ENCODE results near the gene TMEM81.
A peak's percentile ranks its signal among the peaks of the same experiment; 100 is the strongest.

Gene TMEM81

DNA sequence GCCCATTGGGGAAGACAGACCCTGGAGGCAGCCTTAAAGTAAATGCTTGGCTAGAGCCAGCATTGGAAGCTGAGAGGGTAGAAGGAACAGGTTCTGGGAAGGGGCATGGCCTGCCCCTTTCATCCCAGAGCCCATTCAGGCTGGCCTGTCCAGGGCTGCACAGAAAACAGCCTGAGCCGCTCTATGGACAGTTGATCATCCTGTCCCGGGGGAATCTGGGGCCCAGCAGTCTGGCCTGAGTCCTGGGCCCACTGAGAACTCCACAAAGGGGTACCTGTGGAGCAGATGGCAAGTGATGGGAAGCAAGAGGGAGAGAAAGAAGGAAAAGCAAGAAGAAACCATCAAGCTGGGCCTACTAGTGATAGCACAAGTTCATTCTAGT is 13.2 kb downstream of the TMEM81 start:
- no peaks in the 10 kb centered on the region for H3K36me3 Mint-ChIP-seq (ENCODE audit: low read depth)
- H3K9me3 Mint-ChIP-seq = no peaks in the 10 kb centered on the region
- no peaks in the 10 kb centered on the region for H3K27me3 Mint-ChIP-seq
- DNase-seq = no peak
- H3K4me1 Mint-ChIP-seq (ENCODE audit: low read depth) = no peaks in the 10 kb centered on the region
- no peak overlapping the region for H3K27ac Mint-ChIP-seq
- H3K4me3 Mint-ChIP-seq = no peak overlapping the region

DNA sequence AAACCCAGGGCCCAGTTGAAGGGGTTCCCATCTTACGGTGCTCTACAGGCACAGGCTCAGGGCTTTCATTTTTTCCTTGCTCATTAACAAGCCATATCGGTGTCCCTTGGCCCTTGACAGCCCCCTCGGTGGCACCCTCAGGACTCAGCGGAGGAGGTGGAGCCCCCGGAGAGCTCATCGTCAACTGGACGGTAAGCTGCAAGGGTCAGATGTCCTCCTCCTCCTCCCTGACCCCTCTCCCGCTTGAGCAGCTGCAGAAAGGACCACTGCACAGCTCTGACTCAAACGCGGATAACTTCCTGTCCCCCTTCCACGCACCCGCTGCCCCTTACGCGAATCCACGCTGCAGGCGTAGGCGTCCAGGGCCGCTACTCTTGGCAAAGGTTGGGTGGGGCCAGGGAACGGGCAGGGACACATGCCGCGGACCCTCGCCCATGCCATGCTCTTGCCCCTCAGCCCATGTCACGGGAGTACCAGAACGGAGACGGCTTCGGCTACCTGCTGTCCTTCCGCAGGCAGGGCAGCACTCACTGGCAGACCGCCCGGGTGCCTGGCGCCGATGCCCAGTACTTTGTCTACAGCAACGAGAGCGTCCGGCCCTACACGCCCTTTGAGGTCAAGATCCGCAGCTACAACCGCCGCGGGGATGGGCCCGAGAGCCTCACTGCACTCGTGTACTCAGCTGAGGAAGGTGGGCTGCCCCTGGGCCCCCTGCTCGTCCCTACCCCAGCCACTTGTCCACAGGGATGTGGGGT is 14.7 kb downstream of the TMEM81 start:
- Mint-ChIP-seq H3K9me3 (no peaks in the 10 kb centered on the region), H3K4me3 (no peak overlapping the region), H3K36me3 (ENCODE audit: low read depth) (no peaks in the 10 kb centered on the region), H3K27me3 (no peaks in the 10 kb centered on the region), H3K4me1 (ENCODE audit: low read depth) (no peaks in the 10 kb centered on the region), H3K27ac (no peak overlapping the region)
- DNase-seq = peak; percentile 11

DNA sequence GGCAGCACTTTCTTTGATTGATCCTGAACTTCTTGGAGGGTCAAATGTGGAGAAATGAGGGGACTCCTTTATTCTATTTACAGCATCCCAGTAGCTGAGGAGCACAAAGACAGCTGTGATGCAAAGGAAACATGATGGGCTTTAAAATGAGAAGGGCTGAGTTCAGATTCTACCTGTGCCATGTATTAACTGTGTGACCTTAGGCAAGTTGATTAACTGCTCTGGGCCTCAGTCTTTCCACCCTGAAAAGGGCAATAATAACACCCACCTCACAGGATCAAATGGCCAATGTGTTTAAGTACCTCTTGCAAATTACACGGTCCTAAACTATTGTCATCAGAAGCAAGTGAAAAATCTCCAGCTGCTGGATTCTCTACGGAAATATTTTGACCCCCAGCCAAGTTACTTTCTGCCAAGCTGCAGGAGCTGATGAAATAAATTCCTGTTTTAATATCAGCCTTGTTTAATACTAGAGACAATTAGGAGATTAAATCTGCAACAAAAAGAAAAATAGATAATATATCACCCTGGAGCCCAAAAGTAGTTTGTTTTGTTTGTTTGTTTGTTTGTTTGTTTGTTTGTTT is 15.7 kb downstream of the TMEM81 start:
- DNase-seq = no peak
- no peaks in the 10 kb centered on the region for H3K4me1 Mint-ChIP-seq (ENCODE audit: low read depth)
- no peak overlapping the region for H3K4me3 Mint-ChIP-seq
- H3K36me3 Mint-ChIP-seq (ENCODE audit: low read depth) = no peaks in the 10 kb centered on the region
- H3K9me3 Mint-ChIP-seq = no peaks in the 10 kb centered on the region
- H3K27ac Mint-ChIP-seq = no peak overlapping the region
- no peaks in the 10 kb centered on the region for H3K27me3 Mint-ChIP-seq

DNA sequence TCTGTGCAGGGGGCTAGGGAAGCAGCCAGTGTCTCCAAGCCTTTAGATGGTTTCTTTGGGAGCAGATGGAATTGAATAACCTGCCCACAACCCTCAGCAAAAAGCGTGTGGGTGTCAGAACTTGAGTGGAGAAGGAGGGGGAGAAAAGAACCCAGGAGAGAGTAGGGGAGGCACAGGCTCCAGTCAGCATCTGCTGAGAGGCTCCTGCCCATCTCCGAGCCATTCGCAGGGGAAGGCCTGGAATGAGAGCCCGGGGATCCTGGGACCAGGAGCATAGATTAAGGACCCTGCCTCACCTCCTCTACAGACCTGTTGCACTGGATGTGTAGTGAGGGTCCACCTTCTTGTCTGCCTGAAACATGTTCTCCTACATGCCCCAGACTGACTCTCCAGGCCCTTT is 16.3 kb downstream of the TMEM81 start:
- no peaks in the 10 kb centered on the region for H3K4me1 Mint-ChIP-seq (ENCODE audit: low read depth)
- H3K36me3 Mint-ChIP-seq (ENCODE audit: low read depth) = no peaks in the 10 kb centered on the region
- H3K9me3 Mint-ChIP-seq = no peaks in the 10 kb centered on the region
- no peak overlapping the region for H3K4me3 Mint-ChIP-seq
- no peak overlapping the region for H3K27ac Mint-ChIP-seq
- DNase-seq = no peak
- no peaks in the 10 kb centered on the region for H3K27me3 Mint-ChIP-seq

DNA sequence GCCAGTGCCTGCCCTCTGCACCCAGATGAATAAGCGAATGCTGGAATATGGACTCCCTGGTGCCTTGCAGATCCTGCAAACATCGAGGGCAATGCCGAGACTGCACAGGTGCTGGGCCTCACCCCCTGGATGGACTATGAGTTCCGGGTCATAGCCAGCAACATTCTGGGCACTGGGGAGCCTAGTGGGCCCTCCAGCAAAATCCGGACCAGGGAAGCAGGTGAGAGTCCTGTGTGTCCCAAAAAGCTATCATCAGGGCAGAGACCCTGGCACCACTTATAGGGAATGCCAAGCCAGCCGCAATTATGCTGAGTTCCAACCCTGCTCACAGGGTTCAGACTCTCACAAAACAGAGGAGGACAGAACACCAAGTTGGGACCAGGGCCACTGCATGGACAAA is 17.2 kb downstream of the TMEM81 start:
- Mint-ChIP-seq H3K36me3 (ENCODE audit: low read depth) (no peaks in the 10 kb centered on the region), H3K27me3 (no peaks in the 10 kb centered on the region), H3K27ac (no peak overlapping the region), H3K9me3 (no peaks in the 10 kb centered on the region), H3K4me3 (no peak overlapping the region), H3K4me1 (ENCODE audit: low read depth) (no peaks in the 10 kb centered on the region)
- DNase-seq = no peak

DNA sequence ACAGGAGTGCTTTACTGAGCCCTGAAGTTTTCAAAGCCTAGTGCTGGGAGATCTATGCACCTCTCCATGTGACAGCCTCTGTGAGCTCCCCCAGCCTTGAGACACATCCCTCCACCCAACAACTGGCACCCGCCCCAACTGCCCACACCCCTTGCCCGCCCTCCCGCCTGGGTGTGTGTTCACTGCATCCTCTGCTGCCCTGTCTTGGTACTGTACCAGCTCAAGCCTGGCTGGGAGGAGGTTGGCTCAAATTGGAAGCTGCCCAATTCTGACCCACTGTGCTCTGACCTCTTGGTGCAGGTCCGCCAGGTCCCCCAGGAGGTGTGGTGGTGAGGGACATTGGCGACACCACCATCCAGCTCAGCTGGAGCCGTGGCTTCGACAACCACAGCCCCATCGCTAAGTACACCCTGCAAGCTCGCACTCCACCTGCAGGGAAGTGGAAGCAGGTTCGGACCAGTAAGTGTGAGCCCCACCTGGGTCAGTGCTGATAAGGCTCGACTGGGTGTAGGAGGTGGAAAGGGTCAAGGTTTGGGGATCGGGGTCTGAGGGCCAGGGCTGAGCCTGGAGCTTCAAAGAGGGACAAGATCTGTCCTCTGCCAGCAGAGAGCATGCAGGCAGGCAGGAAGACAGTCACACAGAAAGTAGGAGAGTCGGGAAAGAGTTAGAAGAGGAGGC is 18.0 kb downstream of the TMEM81 start:
- Mint-ChIP-seq H3K4me3 (no peak overlapping the region), H3K27me3 (no peaks in the 10 kb centered on the region), H3K4me1 (ENCODE audit: low read depth) (no peaks in the 10 kb centered on the region), H3K27ac (no peak overlapping the region), H3K9me3 (no peaks in the 10 kb centered on the region), H3K36me3 (ENCODE audit: low read depth) (no peaks in the 10 kb centered on the region)
- DNase-seq = no peak

DNA sequence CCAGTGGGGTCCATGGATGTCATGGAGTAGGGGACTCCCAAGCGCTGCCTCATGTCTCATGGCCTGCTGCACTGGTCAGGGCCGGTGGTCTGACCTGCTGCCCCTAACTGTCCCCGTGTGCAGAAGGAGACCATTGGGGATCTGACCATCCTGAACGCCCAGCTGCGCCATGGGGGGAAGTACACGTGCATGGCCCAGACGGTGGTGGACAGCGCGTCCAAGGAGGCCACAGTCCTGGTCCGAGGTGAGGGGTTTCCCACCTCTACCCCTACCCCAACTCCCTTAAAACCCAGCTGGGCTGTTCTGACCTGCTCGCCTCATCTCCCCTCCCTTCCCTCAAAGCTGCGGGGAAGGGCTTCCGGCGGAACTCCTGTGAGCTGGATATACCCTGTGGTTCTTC is 18.6 kb downstream of the TMEM81 start:
- Mint-ChIP-seq H3K4me1 (ENCODE audit: low read depth) (no peaks in the 10 kb centered on the region), H3K27ac (no peak overlapping the region)

DNA sequence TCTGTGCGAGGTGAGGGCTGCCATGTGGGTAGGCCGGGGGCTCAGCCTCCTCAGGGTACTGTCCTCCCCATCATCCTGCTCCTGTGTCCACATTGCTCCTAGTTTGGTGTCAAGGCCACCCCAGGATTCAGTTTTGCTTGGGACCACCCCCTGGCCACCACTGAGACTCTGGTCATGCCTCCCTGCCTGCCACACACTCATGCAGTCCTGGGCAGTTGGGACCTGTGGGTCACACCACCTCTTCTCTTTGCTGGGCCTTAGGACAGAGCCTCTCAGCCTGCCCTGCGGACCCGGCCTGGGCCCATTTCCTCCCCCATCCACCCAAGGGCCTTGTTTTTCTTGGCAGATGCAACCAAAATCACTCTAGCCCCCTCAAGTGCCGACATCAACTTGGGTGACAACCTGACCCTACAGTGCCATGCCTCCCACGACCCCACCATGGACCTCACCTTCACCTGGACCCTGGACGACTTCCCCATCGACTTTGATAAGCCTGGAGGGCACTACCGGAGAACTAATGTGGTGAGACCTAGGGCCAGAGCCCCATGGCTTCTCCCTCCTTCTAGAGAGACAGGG is 19.4 kb downstream of the TMEM81 start:
- no peaks in the 10 kb centered on the region for H3K4me1 Mint-ChIP-seq (ENCODE audit: low read depth)
- H3K27me3 Mint-ChIP-seq = no peaks in the 10 kb centered on the region
- no peak overlapping the region for H3K27ac Mint-ChIP-seq
- H3K9me3 Mint-ChIP-seq = no peaks in the 10 kb centered on the region
- no peaks in the 10 kb centered on the region for H3K36me3 Mint-ChIP-seq (ENCODE audit: low read depth)
- no peak for DNase-seq
- H3K4me3 Mint-ChIP-seq = no peak overlapping the region

More for the DNA sequence above, 18.6 kb downstream of the TMEM81 start:
- DNase-seq = no peak
- no peak overlapping the region for H3K4me3 Mint-ChIP-seq
- no peaks in the 10 kb centered on the region for H3K9me3 Mint-ChIP-seq
- H3K36me3 Mint-ChIP-seq (ENCODE audit: low read depth) = no peaks in the 10 kb centered on the region
- H3K27me3 Mint-ChIP-seq = no peaks in the 10 kb centered on the region

DNA sequence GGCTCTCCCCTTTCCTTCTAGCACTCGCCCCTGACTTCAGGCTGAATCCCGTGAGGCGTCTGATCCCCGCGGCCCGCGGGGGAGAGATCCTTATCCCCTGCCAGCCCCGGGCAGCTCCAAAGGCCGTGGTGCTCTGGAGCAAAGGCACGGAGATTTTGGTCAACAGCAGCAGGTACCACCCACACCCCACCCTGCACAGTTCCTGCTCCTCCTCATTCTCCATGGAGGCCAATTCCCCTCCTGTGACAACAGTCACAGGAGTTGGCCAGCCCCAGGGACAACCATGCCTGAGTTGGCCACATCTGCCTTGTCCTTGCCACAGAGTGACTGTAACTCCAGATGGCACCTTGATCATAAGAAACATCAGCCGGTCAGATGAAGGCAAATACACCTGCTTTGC is 20.0 kb downstream of the TMEM81 start:
- no peaks in the 10 kb centered on the region for H3K9me3 Mint-ChIP-seq
- no peak for DNase-seq
- no peak overlapping the region for H3K4me3 Mint-ChIP-seq
- no peaks in the 10 kb centered on the region for H3K4me1 Mint-ChIP-seq (ENCODE audit: low read depth)
- H3K27ac Mint-ChIP-seq = no peak overlapping the region
- no peaks in the 10 kb centered on the region for H3K27me3 Mint-ChIP-seq
- no peaks in the 10 kb centered on the region for H3K36me3 Mint-ChIP-seq (ENCODE audit: low read depth)

DNA sequence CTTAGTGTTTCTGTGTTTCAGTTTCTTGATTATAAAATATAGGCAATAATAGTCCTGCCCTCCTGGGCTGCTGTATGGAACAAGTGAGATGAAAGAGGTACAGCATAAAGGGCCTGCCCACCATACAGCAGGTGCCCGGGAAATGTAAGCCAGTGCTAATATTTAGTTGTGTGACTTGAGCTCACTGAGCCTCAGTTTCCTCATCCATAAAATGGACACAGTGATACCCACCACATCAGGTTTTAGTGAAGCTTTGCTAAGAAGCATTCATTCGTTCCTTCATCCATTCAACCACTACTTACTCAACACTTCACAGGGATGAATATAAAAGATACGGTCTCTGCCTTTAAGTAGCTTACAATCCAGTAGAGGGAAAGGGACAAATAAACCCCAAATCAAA is 21.4 kb downstream of the TMEM81 start:
- Mint-ChIP-seq H3K36me3 (ENCODE audit: low read depth) (no peaks in the 10 kb centered on the region), H3K27me3 (no peaks in the 10 kb centered on the region), H3K4me3 (no peak overlapping the region), H3K9me3 (no peaks in the 10 kb centered on the region), H3K4me1 (ENCODE audit: low read depth) (no peaks in the 10 kb centered on the region), H3K27ac (no peak overlapping the region)
- no peak for DNase-seq

DNA sequence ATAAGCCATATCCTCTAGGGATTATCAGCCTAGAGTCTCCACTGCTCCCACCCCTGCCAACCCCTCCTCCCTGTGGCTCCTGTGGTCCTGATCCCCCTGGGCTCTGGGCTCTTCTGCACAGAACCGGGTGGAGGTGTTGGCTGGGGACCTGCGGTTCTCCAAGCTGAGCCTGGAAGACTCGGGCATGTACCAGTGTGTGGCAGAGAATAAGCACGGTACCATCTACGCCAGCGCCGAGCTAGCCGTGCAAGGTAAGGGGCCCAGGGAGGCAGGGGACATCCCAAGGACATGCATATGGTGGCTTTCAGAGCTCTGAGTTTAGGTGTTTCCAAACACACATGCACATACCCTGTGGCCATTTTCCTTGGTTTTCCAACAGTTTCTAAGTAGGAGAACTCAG is 21.9 kb downstream of the TMEM81 start:
- no peaks in the 10 kb centered on the region for H3K4me1 Mint-ChIP-seq (ENCODE audit: low read depth)

DNA sequence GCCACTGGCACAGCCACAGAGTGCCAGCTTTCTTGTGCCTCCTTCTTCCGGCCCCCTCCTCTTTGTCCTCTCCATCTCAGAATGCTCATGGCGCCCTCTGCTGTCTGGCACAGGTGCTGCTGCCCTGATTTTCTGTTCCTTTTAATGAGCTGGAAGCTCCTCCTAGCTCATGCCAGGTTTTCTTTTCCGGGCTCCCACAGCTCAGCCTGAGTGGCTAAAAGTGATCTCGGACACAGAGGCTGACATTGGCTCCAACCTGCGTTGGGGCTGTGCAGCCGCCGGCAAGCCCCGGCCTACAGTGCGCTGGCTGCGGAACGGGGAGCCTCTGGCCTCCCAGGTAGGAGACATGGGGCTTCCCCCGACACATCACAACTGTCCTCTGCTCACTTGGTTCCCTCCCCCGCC is 22.6 kb downstream of the TMEM81 start:
- H3K27me3 Mint-ChIP-seq = no peaks in the 10 kb centered on the region
- no peak overlapping the region for H3K4me3 Mint-ChIP-seq
- peak; percentile 78 for DNase-seq
- no peak overlapping the region for H3K27ac Mint-ChIP-seq
- H3K36me3 Mint-ChIP-seq (ENCODE audit: low read depth) = no peaks in the 10 kb centered on the region
- no peaks in the 10 kb centered on the region for H3K4me1 Mint-ChIP-seq (ENCODE audit: low read depth)
- no peaks in the 10 kb centered on the region for H3K9me3 Mint-ChIP-seq

More for the DNA sequence above, 21.9 kb downstream of the TMEM81 start:
- Mint-ChIP-seq H3K9me3 (no peaks in the 10 kb centered on the region), H3K27ac (no peak overlapping the region), H3K27me3 (no peaks in the 10 kb centered on the region), H3K4me3 (no peak overlapping the region), H3K36me3 (ENCODE audit: low read depth) (no peaks in the 10 kb centered on the region)
- no peak for DNase-seq

DNA sequence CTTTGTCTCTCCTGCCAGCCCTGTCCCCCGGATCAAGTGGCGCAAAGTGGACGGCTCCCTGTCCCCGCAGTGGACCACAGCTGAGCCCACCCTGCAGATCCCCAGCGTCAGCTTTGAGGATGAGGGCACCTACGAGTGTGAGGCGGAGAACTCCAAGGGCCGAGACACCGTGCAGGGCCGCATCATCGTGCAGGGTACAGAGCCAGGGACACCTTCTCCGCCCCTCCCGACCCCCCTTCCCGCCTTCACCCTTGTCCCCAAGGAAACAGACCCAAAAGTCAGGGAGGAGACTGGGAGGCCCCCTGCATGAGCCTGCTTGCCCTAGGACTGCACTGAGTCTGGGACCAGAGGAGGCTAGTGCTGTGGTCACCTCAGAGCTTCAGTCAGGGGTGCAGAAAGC is 23.0 kb downstream of the TMEM81 start:
- Mint-ChIP-seq H3K36me3 (ENCODE audit: low read depth) (no peaks in the 10 kb centered on the region), H3K9me3 (no peaks in the 10 kb centered on the region), H3K4me1 (ENCODE audit: low read depth) (no peaks in the 10 kb centered on the region), H3K27me3 (no peaks in the 10 kb centered on the region), H3K4me3 (no peak overlapping the region), H3K27ac (no peak overlapping the region)
- no peak for DNase-seq

DNA sequence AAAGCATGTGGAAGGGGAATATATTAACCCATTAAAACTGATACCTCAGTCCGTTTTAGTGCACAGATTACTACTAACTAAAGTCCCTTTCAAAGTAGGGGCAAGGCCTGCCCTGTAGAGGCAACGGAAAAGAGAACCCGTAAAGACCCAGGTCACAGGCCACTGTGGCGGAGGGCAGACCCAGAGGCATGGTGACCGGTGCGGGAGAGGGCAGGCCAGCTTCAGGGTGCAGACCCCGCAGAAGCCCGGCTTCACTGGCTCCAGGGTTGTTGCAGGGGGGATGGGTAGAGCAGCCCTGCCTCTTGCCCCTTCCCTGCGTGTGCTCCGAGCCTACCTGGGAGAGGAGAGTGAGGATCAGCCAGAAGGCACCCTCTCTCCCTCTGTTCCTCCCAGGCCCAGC is 23.5 kb downstream of the TMEM81 start:
- Mint-ChIP-seq H3K4me3 (no peak overlapping the region), H3K9me3 (no peaks in the 10 kb centered on the region), H3K4me1 (ENCODE audit: low read depth) (no peaks in the 10 kb centered on the region), H3K27me3 (no peaks in the 10 kb centered on the region), H3K36me3 (ENCODE audit: low read depth) (no peaks in the 10 kb centered on the region), H3K27ac (no peak overlapping the region)
- no peak for DNase-seq

DNA sequence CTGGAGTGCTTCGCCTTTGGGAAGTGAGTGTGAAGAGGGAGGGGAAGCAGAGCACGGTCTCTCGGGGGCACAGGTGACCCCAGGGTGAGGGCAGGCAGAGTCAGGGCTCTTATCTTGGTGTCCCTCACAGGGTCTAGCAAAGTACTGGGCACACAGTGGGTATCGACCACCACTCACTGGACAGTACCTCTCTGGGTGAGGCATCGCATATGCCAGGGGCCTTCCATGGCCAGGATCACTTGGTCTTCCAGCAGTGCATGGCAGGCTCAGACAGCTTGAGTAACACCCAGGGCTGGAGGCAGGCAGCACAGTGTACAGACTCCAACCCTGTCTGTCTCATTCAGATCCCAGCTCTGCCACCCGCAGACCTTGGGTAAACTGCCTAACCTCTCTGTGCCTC is 24.6 kb downstream of the TMEM81 start:
- H3K4me3 Mint-ChIP-seq = no peak overlapping the region
- DNase-seq = no peak
- no peaks in the 10 kb centered on the region for H3K36me3 Mint-ChIP-seq (ENCODE audit: low read depth)
- H3K9me3 Mint-ChIP-seq = no peaks in the 10 kb centered on the region
- H3K27ac Mint-ChIP-seq = no peak overlapping the region
- no peaks in the 10 kb centered on the region for H3K27me3 Mint-ChIP-seq
- no peaks in the 10 kb centered on the region for H3K4me1 Mint-ChIP-seq (ENCODE audit: low read depth)
